HUDEP-2 (cell line): Measurements from ENCODE around the gene HAUS1.

ENCODE experiments used
- DNase-seq, 76 experiments: peaks; one replicate each; lab custom pipeline; 2025; ENCODE audit not compliant: unreplicated experiment in 76 of 76; lab: John Stamatoyannopoulos, UW

Gene HAUS1

GRCh38 chr18:46104128-46104911, at the start of gene HAUS1:
Gene HAUS1 (plus strand): TSS chr18:46104385. CDS start chr18:46104412, 27 bp downstream.
- peak in 75 of 76 experiments; percentile 17 to 96 (median 88) for DNase-seq

- DNase-seq: no peak
Measured at GRCh38 chr18:46054956-46055837, 49.0 kb upstream of the HAUS1 start.

GRCh38 chr18:46055838-46056230, 48.4 kb upstream of the HAUS1 start:
- no peak for DNase-seq

GRCh38 chr18:46060359-46060841, 43.8 kb upstream of the HAUS1 start:
- peak in 72 of 76 experiments; percentile 21 to 93 (median 69) for DNase-seq

GRCh38 chr18:46061387-46061786, 42.8 kb upstream of the HAUS1 start:
- peak in 32 of 76 experiments; percentile 7 to 67 (median 28) for DNase-seq

GRCh38 chr18:46061796-46062195, 42.4 kb upstream of the HAUS1 start:
- DNase-seq: no peak

- no peak for DNase-seq
Measured at GRCh38 chr18:46062781-46063180, 41.4 kb upstream of the HAUS1 start.

GRCh38 chr18:46067438-46068007, 36.7 kb upstream of the HAUS1 start:
- peak in 4 of 76 experiments; percentile 8 to 33 (median 30) for DNase-seq

- DNase-seq: no peak
Measured at GRCh38 chr18:46068763-46069162, 35.4 kb upstream of the HAUS1 start.

GRCh38 chr18:46069524-46069923, 34.7 kb upstream of the HAUS1 start:
- no peak for DNase-seq

GRCh38 chr18:46070232-46070631, 34.0 kb upstream of the HAUS1 start:
- DNase-seq: no peak

- peak in 31 of 76 experiments; percentile 3 to 72 (median 35) for DNase-seq
Measured at GRCh38 chr18:46070815-46071652, 33.2 kb upstream of the HAUS1 start.

- peak in 65 of 76 experiments; percentile 2 to 79 (median 55) for DNase-seq
Measured at GRCh38 chr18:46071653-46072375, 32.4 kb upstream of the HAUS1 start, which contains the start of gene PSTPIP2. Gene PSTPIP2 (minus strand): TSS chr18:46072260. CDS start chr18:46072188, 72 bp downstream.

- peak in 2 of 76 experiments; percentile 27 to 78 for DNase-seq
Measured at GRCh38 chr18:46072376-46072867, 31.8 kb upstream of the HAUS1 start.

- no peak for DNase-seq
Measured at GRCh38 chr18:46072959-46073358, 31.2 kb upstream of the HAUS1 start.

- DNase-seq: peak in 49 of 76 experiments; percentile 1 to 91 (median 54)
Measured at GRCh38 chr18:46073474-46074331, 30.5 kb upstream of the HAUS1 start.

GRCh38 chr18:46079336-46079735, 24.8 kb upstream of the HAUS1 start:
- no peak for DNase-seq

- no peak for DNase-seq
Measured at GRCh38 chr18:46080156-46080555, 24.0 kb upstream of the HAUS1 start.
